HG02763 (cell line): Measurements from ENCODE around the gene ABCF2.

Experiments used
- ATAC-seq: cut with Tn5 transposase; IDR thresholded peaks from one replicate; pipeline ENCODE4 v1.9.1; 2021; ENCODE audit warnings: mild to moderate bottlenecking, moderate library complexity; ENCODE audit not compliant: unreplicated experiment

ABCF2 gene

GRCh38 chr7:151197932-151198331 lies 29.1 kb downstream of the ABCF2 start:
- no peak for ATAC-seq

DNA sequence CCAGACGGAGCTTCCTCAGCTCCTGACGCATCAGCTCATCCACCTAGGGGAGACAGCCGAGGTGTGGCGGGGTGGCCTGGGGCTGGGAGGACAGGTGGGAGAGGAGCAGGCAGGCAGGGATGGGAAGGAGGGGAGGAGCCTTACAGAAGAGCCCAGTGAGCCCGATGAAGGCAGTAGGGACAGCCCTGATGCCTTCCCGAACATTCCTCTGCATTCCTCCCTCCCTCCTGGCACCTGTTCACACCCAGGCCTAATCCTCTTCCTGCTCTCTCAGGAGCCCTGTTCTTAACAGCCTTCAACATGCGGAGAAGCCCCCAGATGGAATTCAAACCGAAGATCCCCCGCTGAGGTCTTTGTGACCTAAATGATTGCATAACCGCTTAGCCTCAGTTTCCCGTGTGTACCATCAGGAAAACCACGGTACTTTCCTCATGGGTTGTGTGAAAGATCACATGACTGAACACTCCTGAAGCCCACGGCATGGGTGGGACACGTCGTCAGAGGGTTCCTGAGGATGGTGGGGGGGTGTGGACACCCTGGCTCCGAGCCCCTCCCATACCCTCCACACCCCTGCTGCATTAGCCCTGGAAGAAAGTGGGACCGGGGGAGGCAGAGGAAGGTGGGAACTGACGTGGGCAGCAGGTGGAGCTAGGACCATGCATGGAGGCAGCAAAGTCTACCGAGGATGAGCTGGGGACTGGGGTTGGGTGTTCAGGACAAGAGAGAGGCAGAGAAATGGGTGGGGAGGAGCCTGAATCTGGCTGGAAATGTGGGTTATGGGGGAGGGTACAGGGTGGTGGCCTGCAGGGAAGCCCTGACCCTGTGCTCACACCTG lies 31.2 kb downstream of the ABCF2 start:
- no peak for ATAC-seq

GRCh38 chr7:151194188-151194587 lies 32.8 kb downstream of the ABCF2 start:
- no peak for ATAC-seq

GRCh38 chr7:151193203-151193978 lies 33.6 kb downstream of the ABCF2 start:
- ATAC-seq = no peak

- no peak for ATAC-seq
Observed at GRCh38 chr7:151192002-151192539, 34.9 kb downstream of the ABCF2 start.

- no peak for ATAC-seq
Observed at GRCh38 chr7:151191544-151191943, 35.5 kb downstream of the ABCF2 start.

- ATAC-seq = no peak
Observed at GRCh38 chr7:151189038-151189437, 38.0 kb downstream of the ABCF2 start.

- no peak for ATAC-seq
Observed at GRCh38 chr7:151188252-151188542, 38.8 kb downstream of the ABCF2 start.

DNA sequence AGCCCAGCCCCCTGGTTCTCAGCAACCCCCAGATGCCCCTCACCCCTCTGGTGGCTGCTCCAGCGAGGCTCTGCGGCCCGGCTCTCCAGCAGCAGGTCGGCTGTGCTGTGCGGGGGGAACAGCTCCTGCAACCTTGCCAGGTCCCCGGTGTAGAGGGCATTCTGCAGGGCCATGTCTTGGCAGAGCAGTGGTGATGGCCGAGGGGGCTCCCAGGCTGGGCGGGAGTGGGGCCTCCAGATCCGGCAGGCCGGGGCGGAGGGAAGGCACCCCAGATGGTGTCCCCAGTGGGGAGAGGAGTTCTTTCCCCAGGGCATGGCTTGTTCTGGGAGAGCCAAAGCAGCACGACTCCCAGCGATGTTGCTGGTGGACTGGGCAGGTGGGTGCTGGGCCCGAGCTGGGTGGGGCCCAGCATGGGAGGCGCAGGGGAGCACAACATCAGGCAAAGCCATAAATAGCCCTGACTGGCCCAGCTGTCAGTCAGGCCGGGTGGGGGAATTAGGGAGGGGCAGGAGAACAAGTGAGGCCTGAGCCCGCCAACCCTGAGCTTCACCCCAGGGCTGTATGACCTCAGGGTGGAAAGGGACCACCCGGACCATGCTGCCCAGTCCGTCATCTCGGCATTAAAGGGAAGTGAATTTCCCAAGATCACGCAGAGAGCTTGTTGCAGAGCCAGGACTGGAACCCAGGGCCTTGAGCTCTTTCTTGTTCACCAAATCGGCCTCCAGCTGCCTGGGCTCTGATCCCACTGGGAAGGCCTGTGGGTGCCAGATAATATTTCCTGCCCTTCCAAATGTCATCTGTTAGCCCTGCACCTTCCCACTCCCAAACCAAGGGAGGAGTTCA lies 39.4 kb downstream of the ABCF2 start:
- no peak for ATAC-seq

DNA sequence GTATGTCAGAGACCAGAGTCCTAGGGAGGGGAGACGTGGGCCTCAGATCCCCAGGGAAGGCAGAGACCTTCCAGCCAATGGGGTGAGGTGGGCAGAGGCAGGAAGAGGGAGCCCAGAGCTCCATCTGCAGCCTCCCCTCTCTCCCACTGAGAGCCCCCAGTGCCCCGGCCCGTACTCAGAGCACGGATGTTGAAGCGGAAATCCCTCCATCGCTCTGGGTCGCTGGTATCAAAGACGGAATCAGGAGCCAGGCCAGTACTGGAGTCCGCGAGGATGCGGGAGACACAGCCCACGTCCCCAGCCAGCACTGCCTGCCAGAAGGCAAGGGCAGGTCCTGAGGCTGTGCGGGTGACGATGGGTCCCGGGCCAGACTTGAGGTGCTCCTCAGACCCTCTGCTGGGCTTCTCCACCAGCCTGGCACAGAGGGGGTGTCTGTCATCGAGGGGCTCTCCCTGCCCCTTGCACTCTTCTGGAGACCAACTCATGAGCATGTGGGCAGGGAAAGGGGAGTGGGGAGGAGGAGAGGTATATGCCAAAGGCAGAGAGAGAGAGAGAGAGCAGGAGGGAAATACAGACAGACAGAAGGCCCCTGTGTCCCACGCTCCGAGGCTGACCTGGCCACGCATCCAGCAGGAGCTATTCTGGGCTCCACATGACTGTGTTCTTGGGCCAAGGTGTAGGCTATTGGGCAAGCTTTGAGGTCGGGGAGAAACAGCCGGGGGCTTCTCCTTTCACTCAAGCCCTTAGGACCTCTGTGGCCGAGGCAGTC lies 40.2 kb downstream of the ABCF2 start, which contains the start of gene ASB10:
ASB10 (minus strand) TSS at position 611 of the 769 bp plus-strand sequence; CDS start at position 491, 120 bp downstream.
- ATAC-seq = no peak

GRCh38 chr7:151185762-151186639 lies 41.0 kb downstream of the ABCF2 start:
- ATAC-seq = no peak

- no peak for ATAC-seq
Observed at GRCh38 chr7:151181011-151181431, 46.0 kb downstream of the ABCF2 start.

GRCh38 chr7:151179946-151180345 lies 47.1 kb downstream of the ABCF2 start:
- no peak for ATAC-seq

GRCh38 chr7:151179287-151179860 lies 47.6 kb downstream of the ABCF2 start:
- ATAC-seq = no peak

GRCh38 chr7:151178831-151179230 lies 48.2 kb downstream of the ABCF2 start:
- no peak for ATAC-seq

- ATAC-seq = no peak
Observed at GRCh38 chr7:151178236-151178635, 48.8 kb downstream of the ABCF2 start.

- ATAC-seq = no peak
Observed at GRCh38 chr7:151177310-151177709, 49.7 kb downstream of the ABCF2 start.

- no peak for ATAC-seq
Observed at GRCh38 chr7:151176401-151176800, 50.6 kb downstream of the ABCF2 start.

DNA sequence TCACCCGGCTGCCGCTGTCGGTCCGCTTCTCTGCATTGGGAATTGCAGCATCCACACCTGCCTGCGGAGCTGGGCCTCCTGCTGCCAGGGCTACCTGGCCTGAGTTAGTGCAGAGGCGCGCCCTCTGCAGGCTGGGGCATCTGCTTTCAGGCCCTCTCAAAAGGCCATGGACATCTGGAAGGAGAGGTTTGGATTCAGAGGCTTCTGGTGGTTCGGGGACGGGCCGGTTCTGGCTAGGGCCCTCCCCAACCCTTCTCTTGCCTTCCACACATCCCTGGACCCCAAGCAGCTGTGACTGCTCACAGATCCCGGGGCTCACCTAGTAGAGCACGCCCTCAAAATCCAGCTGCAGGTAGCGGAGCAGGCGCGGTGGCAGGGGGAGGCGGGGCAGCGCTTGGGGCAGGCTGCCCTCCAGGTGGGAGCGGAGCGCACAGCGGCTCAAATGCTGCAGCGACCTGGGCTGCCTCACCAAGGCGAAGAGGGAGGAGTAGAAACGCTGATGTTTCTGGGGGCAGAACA lies 51.2 kb downstream of the ABCF2 start:
- ATAC-seq = no peak
